H1 (cell line): ENCODE measurements around the gene AADAC. TPM values are rescaled to one million over a fixed set of nuclear protein-coding genes. Genes with fewer than 3 reads are reported as not detected.

ENCODE experiments used
- CTCF ChIA-PET: fragments of 300-600 bp; sonication (Branson Sonifier 250); formaldehyde crosslinking; loops from one replicate; lab custom pipeline; 2021; ENCODE audit not compliant: partially characterized antibody; lab: Charles Lee
- POLR2A ChIA-PET: fragments of 300-600 bp; sonication (Branson Sonifier 250); formaldehyde crosslinking; loops from one replicate; lab custom pipeline; 2021; ENCODE audit warnings: inconsistent platforms; ENCODE audit not compliant: partially characterized antibody; lab: Charles Lee
- DNase-seq, 2 experiments: peaks; one replicate each; pipeline versions ENCODE4 v3.0.0 to v3.0.0-alpha.2; 2010 to 2022; ENCODE audit warnings: low spot score in 2 of 2, low read depth in 1 of 2, mixed read lengths in 1 of 2
- FAIRE-seq: peaks from 2 replicates; lab custom pipeline; 2011; peaks lifted over from hg19 to GRCh38; lab: Jason Lieb, UNC
- H2AFZ ChIP-seq: 2 replicates; pipeline ENCODE4 v1.8.1; 2012; ENCODE audit warnings: low read length, inconsistent platforms
- H2AK5ac ChIP-seq: 2 replicates; pipeline ENCODE4 v1.6.1; 2013; ENCODE audit warnings: low read depth, low read length
- H2BK120ac ChIP-seq: replicated peaks from 2 replicates; pipeline ENCODE3; 2013; ENCODE audit warnings: low read depth, low read length, inconsistent platforms
- H2BK12ac ChIP-seq: 2 replicates; pipeline ENCODE4 v1.6.1; 2013; ENCODE audit warnings: low read depth, low read length
- H2BK15ac ChIP-seq: 2 replicates; pipeline ENCODE4 v1.6.1; 2013; ENCODE audit warnings: low read length
- H2BK20ac ChIP-seq: 2 replicates; pipeline ENCODE4 v1.6.1; 2013; ENCODE audit warnings: low read length
- H2BK5ac ChIP-seq: 2 replicates; pipeline ENCODE4 v1.6.1; 2013; ENCODE audit warnings: low read depth, low read length
- H3K14ac ChIP-seq: 2 replicates; pipeline ENCODE4 v1.6.1; 2013; ENCODE audit warnings: inconsistent platforms; ENCODE audit not compliant: insufficient read length
- H3K18ac ChIP-seq: 2 replicates; pipeline ENCODE4 v1.6.1; 2013; ENCODE audit warnings: low read length; ENCODE audit errors: extremely low read depth
- H3K23ac ChIP-seq: 2 replicates; pipeline ENCODE4 v1.6.1; 2013; ENCODE audit warnings: inconsistent platforms; ENCODE audit not compliant: insufficient read length
- H3K23me2 ChIP-seq: 2 replicates; pipeline ENCODE4 v1.6.1; 2013; ENCODE audit warnings: low read depth, low read length
- H3K27ac ChIP-seq: 2 replicates; pipeline ENCODE4 v1.6.1; 2011; ENCODE audit warnings: low read depth, low read length, inconsistent platforms
- H3K27me3 ChIP-seq, 4 experiments: replicated peaks in 1 of 4; 1 replicate in 1 of 4; 2 replicates in 3 of 4; pipeline versions ENCODE4 v1.6.1 to v1.8.1; 2011 to 2013; ENCODE audit warnings: low read length in 3 of 4, mild to moderate bottlenecking in 3 of 4, inconsistent platforms in 2 of 4, mixed read lengths in 2 of 4, moderate library complexity in 1 of 4; ENCODE audit not compliant: control insufficient read depth in 3 of 4, insufficient read depth in 3 of 4; ENCODE audit errors: extremely low read depth in 1 of 4
- H3K36me3 ChIP-seq, 4 experiments: 2 replicates each; pipeline versions ENCODE4 v1.6.1 to v1.8.1; 2011 to 2013; ENCODE audit warnings: mild to moderate bottlenecking in 4 of 4, low read length in 3 of 4, moderate library complexity in 2 of 4, control low read depth in 1 of 4, inconsistent platforms in 1 of 4; ENCODE audit not compliant: insufficient read depth in 4 of 4, control insufficient read depth in 2 of 4
- H3K4ac ChIP-seq: replicated peaks from 2 replicates; pipeline ENCODE3; 2013; ENCODE audit warnings: low read length, low read depth, mixed read lengths, inconsistent platforms; ENCODE audit not compliant: insufficient read length
- H3K4me1 ChIP-seq, 4 experiments: replicated peaks in 1 of 4; 1 replicate in 1 of 4; 2 replicates in 3 of 4; pipeline versions ENCODE4 v1.6.1 to v1.8.1; 2011 to 2013; ENCODE audit warnings: low read length in 3 of 4, inconsistent platforms in 2 of 4, mixed read lengths in 1 of 4; ENCODE audit not compliant: insufficient read depth in 4 of 4, control insufficient read depth in 3 of 4
- H3K4me2 ChIP-seq, 2 experiments: 2 replicates each; pipeline versions ENCODE4 v1.6.1 to v1.8.1; 2011 to 2013; ENCODE audit warnings: low read depth in 2 of 2, low read length in 2 of 2, control low read depth in 1 of 2, inconsistent platforms in 1 of 2, mild to moderate bottlenecking in 1 of 2; ENCODE audit not compliant: insufficient read depth in 1 of 2
- H3K4me3 ChIP-seq, 4 experiments: fragments of 200-600, 300-600 bp in 1 of 4; sonication (generic), shearing (Covaris generic), sonication (Bioruptor Twin) in 1 of 4; 2 replicates each; pipeline versions ENCODE4 v1.5.1 to v1.8.1; 2011 to 2016; ENCODE audit warnings: low read length in 4 of 4, low read depth in 3 of 4, control low read depth in 2 of 4, inconsistent platforms in 2 of 4, mild to moderate bottlenecking in 2 of 4, mixed read lengths in 1 of 4, moderate library complexity in 1 of 4; ENCODE audit not compliant: insufficient read depth in 2 of 4; ENCODE audit errors: extremely low read depth in 1 of 4
- H3K56ac ChIP-seq: replicated peaks from 2 replicates; pipeline ENCODE3; 2013; ENCODE audit warnings: low read depth, mild to moderate bottlenecking, mixed read lengths, low read length, inconsistent platforms; ENCODE audit not compliant: insufficient read length
- H3K79me1 ChIP-seq: 2 replicates; pipeline ENCODE4 v1.6.1; 2013; ENCODE audit warnings: low read depth, low read length, control low read depth
- H3K79me2 ChIP-seq, 2 experiments: 2 replicates each; pipeline versions ENCODE4 v1.6.1 to v1.8.1; 2012 to 2013; ENCODE audit warnings: low read length in 2 of 2, mild to moderate bottlenecking in 2 of 2, inconsistent platforms in 1 of 2; ENCODE audit not compliant: insufficient read depth in 2 of 2, control insufficient read depth in 1 of 2
- H3K9ac ChIP-seq, 4 experiments: replicated peaks in 1 of 4; 1 replicate in 1 of 4; 2 replicates in 3 of 4; pipeline versions ENCODE4 v1.6.1 to v1.8.1; 2011 to 2013; ENCODE audit warnings: low read depth in 3 of 4, low read length in 3 of 4, control low read depth in 2 of 4, mild to moderate bottlenecking in 2 of 4, moderate library complexity in 2 of 4, inconsistent platforms in 1 of 4; ENCODE audit errors: extremely low read depth in 1 of 4
- H3K9me3 ChIP-seq, 2 experiments: 2 replicates each; pipeline versions ENCODE4 v1.6.1 to v1.8.1; 2012 to 2013; ENCODE audit warnings: mild to moderate bottlenecking in 2 of 2, moderate library complexity in 2 of 2, control low read depth in 1 of 2, inconsistent platforms in 1 of 2, low read depth in 1 of 2, low read length in 1 of 2, mixed read lengths in 1 of 2; ENCODE audit not compliant: insufficient read depth in 2 of 2
- H4K20me1 ChIP-seq, 2 experiments: replicated peaks in 1 of 2; 2 replicates each; pipeline versions ENCODE3 to v1.8.1; 2011 to 2013; ENCODE audit warnings: inconsistent platforms in 2 of 2, low read length in 2 of 2, mild to moderate bottlenecking in 1 of 2; ENCODE audit not compliant: insufficient read depth in 2 of 2, control insufficient read depth in 1 of 2
- H4K5ac ChIP-seq: 2 replicates; pipeline ENCODE4 v1.6.1; 2013; ENCODE audit warnings: low read length, low read depth, mixed read lengths, inconsistent platforms; ENCODE audit not compliant: insufficient read length
- H4K8ac ChIP-seq: 2 replicates; pipeline ENCODE4 v1.8.0; 2013; ENCODE audit warnings: mild to moderate bottlenecking, moderate library complexity, low read length, inconsistent platforms; ENCODE audit not compliant: insufficient read depth; ENCODE audit errors: extremely low read depth
- H4K91ac ChIP-seq: replicated peaks from 2 replicates; pipeline ENCODE3; 2013; ENCODE audit warnings: low read length, mixed read lengths, inconsistent platforms; ENCODE audit not compliant: insufficient read length
- ASH2L ChIP-seq: fragments of 200-600, 300-600 bp; sonication (generic); IDR thresholded peaks from one replicate; pipeline ENCODE4 v1.7.1; 2017; ENCODE audit warnings: low read length
- BCL11A ChIP-seq, 2 experiments: IDR thresholded peaks; one replicate each; pipeline ENCODE4 v1.6.1; 2011; ENCODE audit warnings: low read depth in 2 of 2, low read length in 2 of 2, mild to moderate bottlenecking in 2 of 2
- CBX8 ChIP-seq: fragments of 300-800, 300-1000 bp; sonication (generic); IDR thresholded peaks from 2 replicates; pipeline ENCODE4 v1.7.1; 2016; ENCODE audit warnings: low read depth, low read length, borderline replicate concordance
- CTCF ChIP-seq, 3 experiments: IDR thresholded peaks; 1 replicate in 2 of 3; 2 replicates in 1 of 3; pipeline versions ENCODE4 v1.5.1 to v1.6.1; 2011; ENCODE audit warnings: low read length in 3 of 3, mild to moderate bottlenecking in 3 of 3, inconsistent platforms in 2 of 3, low read depth in 1 of 3, moderate library complexity in 1 of 3; ENCODE audit not compliant: insufficient read depth in 1 of 3; ENCODE audit errors: control extremely low read depth in 1 of 3
- HDAC6 ChIP-seq: IDR thresholded peaks from one replicate; pipeline ENCODE4 v1.7.1; 2012; ENCODE audit warnings: low read depth, mild to moderate bottlenecking, inconsistent platforms, low read length, moderate library complexity
- JUND ChIP-seq: IDR thresholded peaks from 2 replicates; pipeline ENCODE4 v1.6.1; 2011; ENCODE audit warnings: mild to moderate bottlenecking, improper control_type of control experiment, low read length
- POLR2AphosphoS5 ChIP-seq: IDR thresholded peaks from 2 replicates; pipeline ENCODE4 v1.6.1; 2011; ENCODE audit warnings: low read depth, low read length
- SP2 ChIP-seq: IDR thresholded peaks from 2 replicates; pipeline ENCODE4 v1.6.1; 2012; ENCODE audit warnings: mild to moderate bottlenecking, low read length, inconsistent platforms
- SRF ChIP-seq: IDR thresholded peaks from 2 replicates; pipeline ENCODE4 v1.6.1; 2011; ENCODE audit warnings: mild to moderate bottlenecking, low read depth, low read length, moderate library complexity
- SUZ12 ChIP-seq: fragments of 200-600 bp; sonication (generic); IDR thresholded peaks from 2 replicates; pipeline ENCODE4 v1.6.1; 2012; ENCODE audit warnings: mild to moderate bottlenecking, inconsistent platforms, low read length, moderate library complexity, mixed read lengths
- USF2 ChIP-seq: IDR thresholded peaks from 2 replicates; pipeline ENCODE4 v1.6.1; 2011; ENCODE audit warnings: low read length, improper control_type of control experiment
- ZNF274 ChIP-seq: IDR thresholded peaks from 2 replicates; pipeline ENCODE4 v1.7.0; 2012; ENCODE audit warnings: low read length, borderline replicate concordance; ENCODE audit errors: extremely low read depth
- WGBS, 2 experiments: shearing (Covaris generic) in 1 of 2; methylation state at CpG; one replicate each; pipeline versions ENCODE4 v1.1.6 to v1.1.7; 2013 to 2015; ENCODE audit warnings: low lambda C conversion rate in 2 of 2, mixed read lengths in 2 of 2, inconsistent platforms in 1 of 2, low coverage in 1 of 2, missing lambda C conversion rate in 1 of 2; ENCODE audit not compliant: insufficient replicate concordance in 2 of 2, insufficient coverage in 1 of 2, insufficient read length in 1 of 2; ENCODE audit errors: extremely low coverage in 1 of 2, missing lambda C conversion rate in 1 of 2; 5-methylcytosine and 5-hydroxymethylcytosine counted together
- polyA plus RNA-seq, 7 experiments: library from polyadenylated mRNA; depleted of rRNA in 3 of 7; stranded (reverse) in 5 of 7; unstranded in 2 of 7; fragments of >200 nt in 5 of 7; fragments of 200-250 nt in 2 of 7; gene quantifications; 1 replicate in 5 of 7; 2 replicates in 1 of 7; 4 replicates in 1 of 7; pipeline versions ENCODE4 v1.2.1 to v1.2.3, GENCODE V29; 2011 to 2013; ENCODE audit warnings: missing spikeins in 2 of 7, mixed read lengths in 2 of 7
- total RNA-seq: library from RNA; stranded (reverse); fragmentation: NEBNext Ultra II Directional; extraction: Animal tissue kit (Norgen Biotek cat#: 25700); gene quantifications from 2 replicates; pipeline ENCODE4 v1.2.1, GENCODE V29; 2021

Gene AADAC
- total and polyA plus RNA-seq, 2 of the 8 experiments (the other 6 are each of a cell fraction or from before 2014, with no cell fraction given): not detected

- Histone ChIP-seq H3K79me1 (no peaks in the 10 kb centered on the region; the same call in 1 of the 2 replicates), H4K91ac (no peak overlapping the region), H2BK5ac (no peak overlapping the region), H4K20me1 (no peaks in the 10 kb centered on the region), H2AK5ac (no peak overlapping the region), H3K4me1 (no peaks in the 10 kb centered on the region), H3K23ac (no peak overlapping the region), H3K27me3 (no peaks in the 10 kb centered on the region), H3K4ac (no peak overlapping the region), H2BK20ac (no peak overlapping the region), H3K9me3 (no peaks in the 10 kb centered on the region; a peak in 1 of 4 replicates), H3K27ac (no peak overlapping the region), H2BK15ac (no peak overlapping the region), H3K9ac (no peak overlapping the region), H3K18ac (no peak overlapping the region), H3K4me2 (no peak overlapping the region), H3K4me3 (no peak overlapping the region), H3K14ac (no peak overlapping the region), H2AFZ (no peak overlapping the region), H3K36me3 (no peaks in the 10 kb centered on the region), H2BK120ac (no peak overlapping the region), H3K56ac (no peak overlapping the region), H4K8ac (no peak overlapping the region), H4K5ac (no peak overlapping the region), H3K23me2 (no peaks in the 10 kb centered on the region), H3K79me2 (no peaks in the 10 kb centered on the region), H2BK12ac (no peak overlapping the region)
- 92% methylated on average over 2 of the region's 2 CpGs; no CpG with 5 or more reads in 1 of the 2 experiments for WGBS, 2 experiments
- no peak for FAIRE-seq
- ChIA-PET CTCF (no interaction called here), POLR2A (no interaction called here)
- no peak for DNase-seq
- no peak for TF ChIP-seq SUZ12
- no peak for TF ChIP-seq ZNF274
- no peak for TF ChIP-seq ASH2L
- TF ChIP-seq SRF: no peak
- no peak for TF ChIP-seq BCL11A (IDR thresholded peaks at IDR 0.05; ENCODE audit: low read depth in 2 of 2, low read length in 2 of 2)
- TF ChIP-seq CTCF (IDR thresholded peaks at IDR 0.05; ENCODE audit: control extremely low read depth in 1 of 3, insufficient read depth in 1 of 3, low read depth in 1 of 3, low read length in 3 of 3): no peak
- no peak for TF ChIP-seq USF2
- no peak for TF ChIP-seq SP2
- TF ChIP-seq POLR2AphosphoS5: no peak
- no peak for TF ChIP-seq JUND
- TF ChIP-seq HDAC6: no peak
- no peak for TF ChIP-seq CBX8
Measured at GRCh38 chr3:151856641-151857040, 42.7 kb downstream of the AADAC start.
